Measurements from ENCODE around the gene TMED9.
"Not testable (repeated sequence)": the region's sequence is repeated elsewhere in the genome, so short reads cannot be mapped to it uniquely, and the experiment has no call there.

Gene TMED9

GRCh38 chr5:177592010-177592834, at the start of gene TMED9:
TMED9 (plus strand) TSS chr5:177592203; CDS start chr5:177592215, 12 bp downstream.
- peak; percentile 82 for DNase-seq (ENCODE audit: low spot score)

- no peak for DNase-seq (ENCODE audit: low spot score)
These were observed 49.1 kb upstream of the TMED9 start for GRCh38 chr5:177542816-177543465.

DNA sequence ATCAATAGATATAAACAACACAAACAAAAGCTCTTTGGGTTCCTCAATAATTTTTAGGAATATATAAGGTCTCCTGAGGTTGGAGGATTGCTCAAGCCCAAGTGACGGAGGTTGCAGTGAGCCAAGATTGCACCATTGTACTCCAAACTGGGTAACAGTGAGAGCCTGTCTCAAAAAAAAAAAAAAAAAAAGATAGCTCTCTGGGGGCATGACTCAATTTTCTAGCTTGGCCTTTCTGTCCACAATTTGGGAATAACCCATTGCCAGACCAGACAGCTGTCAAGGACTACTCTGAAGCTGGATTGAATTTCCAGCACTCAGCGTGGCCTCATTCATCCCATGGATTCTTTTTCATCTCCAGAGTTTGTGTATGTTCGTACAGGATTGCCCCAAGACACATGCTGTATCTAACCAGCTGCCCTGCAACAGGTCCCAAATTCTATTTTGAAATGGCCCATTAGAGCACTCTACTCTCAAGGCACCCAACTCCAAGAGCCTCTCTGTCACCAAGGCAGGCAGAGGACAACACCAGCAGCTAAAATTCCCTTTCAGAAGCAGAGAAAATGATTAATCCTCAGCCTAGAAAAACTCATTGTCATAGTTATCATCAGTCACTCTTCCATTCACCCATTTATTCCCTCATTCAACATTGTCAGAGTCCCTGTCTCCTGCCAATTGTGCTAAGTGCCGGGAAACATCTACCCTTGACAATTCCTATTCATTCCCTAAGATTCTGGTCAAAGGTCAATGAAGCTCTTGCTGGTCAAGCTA, 46.3 kb upstream of the TMED9 start:
- DNase-seq (ENCODE audit: low spot score), result no peak

- DNase-seq (ENCODE audit: low spot score), result peak; percentile 90
These were observed 45.7 kb upstream of the TMED9 start for GRCh38 chr5:177546258-177546741.

GRCh38 chr5:177547736-177548135, 44.3 kb upstream of the TMED9 start:
- no peak for DNase-seq (ENCODE audit: low spot score)

DNA sequence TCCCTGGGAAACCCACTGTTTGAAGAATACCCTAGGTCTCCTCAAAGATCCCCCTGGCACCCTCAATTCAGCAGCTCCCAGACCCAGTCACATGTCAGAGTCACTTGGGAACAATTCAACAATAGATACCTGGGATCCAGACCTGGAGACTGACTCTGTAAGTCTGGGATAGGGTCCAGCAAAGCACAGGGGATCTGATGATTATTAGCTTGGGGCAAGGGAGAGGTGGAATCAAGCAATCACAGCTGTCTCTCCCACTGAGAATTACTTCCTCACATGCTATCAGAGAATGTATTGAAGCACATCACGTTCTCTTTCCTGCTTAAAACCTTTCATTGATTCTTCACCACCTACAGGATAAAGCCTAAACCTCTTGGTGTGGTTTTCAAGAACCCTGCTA, 43.5 kb upstream of the TMED9 start:
- DNase-seq (ENCODE audit: low spot score), result no peak

DNA sequence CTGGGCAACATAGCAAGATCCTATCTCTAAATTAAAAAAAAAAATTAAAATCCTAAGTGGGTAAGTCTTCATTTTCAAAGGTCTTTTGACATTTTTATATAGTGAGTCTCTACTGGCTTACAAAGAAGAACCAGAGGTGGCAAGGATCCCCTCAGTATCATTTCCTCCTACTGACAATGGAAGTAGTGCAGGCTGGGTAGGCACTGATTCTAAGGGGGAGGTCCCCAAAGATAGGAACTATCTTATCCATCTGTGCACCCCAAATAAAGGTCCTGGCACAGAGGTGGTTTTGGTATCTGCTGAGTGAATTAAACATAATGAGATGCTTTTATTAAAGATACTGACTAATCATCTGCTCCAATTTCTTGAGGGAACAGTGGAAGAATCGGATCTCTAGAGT, 41.9 kb upstream of the TMED9 start:
- no peak for DNase-seq (ENCODE audit: low spot score)

DNA sequence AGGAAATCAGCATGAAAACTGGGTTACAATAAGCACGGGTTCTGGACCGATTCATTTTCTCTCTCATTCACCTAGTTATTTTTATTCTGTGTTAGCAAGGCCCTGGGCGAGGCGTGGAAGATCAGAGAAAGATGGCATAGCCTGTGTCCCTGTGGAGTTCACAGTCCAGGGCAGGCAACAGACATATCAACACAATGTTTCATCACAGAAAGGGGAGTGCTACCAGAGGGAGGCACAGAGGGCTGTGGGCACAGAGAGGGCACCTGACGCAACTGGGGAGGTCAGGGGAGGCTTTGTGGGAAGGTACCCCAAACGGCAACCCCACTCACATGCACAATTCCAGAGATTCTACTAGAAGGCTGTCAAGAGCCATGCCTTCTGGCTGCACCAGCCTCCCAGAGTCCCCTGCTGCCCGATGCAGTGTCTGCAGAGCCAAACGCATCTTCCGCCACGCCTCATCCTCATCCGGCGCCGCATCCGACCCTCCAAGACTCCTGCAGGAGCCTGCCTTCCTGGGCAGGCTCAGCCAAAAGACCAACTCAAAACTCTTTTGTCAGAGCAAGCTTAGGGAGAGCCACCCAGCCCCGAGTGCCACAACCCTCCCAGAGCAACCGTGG, 39.1 kb upstream of the TMED9 start:
- no peak for DNase-seq (ENCODE audit: low spot score)

GRCh38 chr5:177553671-177554429, 38.2 kb upstream of the TMED9 start:
- DNase-seq (ENCODE audit: low spot score), result peak; percentile 16

DNA sequence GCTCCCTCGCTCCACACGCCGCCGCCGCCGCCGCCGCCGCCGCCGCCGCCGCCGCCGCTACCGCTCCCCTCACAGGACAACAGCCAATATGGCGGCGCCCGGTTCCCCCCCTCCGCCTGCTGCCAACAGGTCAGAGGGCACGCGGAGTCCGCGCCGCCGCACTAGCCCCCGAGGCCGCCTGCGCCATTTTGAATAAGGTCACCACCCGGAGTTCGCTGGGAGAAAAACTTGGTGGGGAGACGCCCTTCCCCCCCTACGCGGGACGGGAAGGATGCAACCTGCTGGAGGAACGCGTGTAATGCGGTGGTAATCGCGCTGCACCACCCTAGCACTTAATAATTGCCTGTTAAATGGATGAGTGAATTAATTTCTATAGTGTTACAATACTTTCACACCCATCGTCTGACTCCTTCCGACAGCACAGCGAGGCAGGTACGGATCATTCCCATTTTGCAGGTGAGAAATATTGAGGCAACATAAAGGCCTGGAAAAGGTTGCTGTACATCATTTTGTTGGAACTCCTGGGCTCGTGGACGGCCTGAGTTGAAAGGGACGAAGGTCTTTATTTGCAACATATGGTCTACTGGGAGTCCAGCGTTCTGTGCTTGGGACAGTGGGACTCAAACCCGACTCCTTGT, 37.4 kb upstream of the TMED9 start, which contains the start of gene FAM193B:
TSS of gene FAM193B (minus strand) at position 90 of the 638 bp plus-strand sequence. CDS start 105 bp downstream, outside the sequence.
- DNase-seq (ENCODE audit: low spot score), result peak; percentile 93

DNA sequence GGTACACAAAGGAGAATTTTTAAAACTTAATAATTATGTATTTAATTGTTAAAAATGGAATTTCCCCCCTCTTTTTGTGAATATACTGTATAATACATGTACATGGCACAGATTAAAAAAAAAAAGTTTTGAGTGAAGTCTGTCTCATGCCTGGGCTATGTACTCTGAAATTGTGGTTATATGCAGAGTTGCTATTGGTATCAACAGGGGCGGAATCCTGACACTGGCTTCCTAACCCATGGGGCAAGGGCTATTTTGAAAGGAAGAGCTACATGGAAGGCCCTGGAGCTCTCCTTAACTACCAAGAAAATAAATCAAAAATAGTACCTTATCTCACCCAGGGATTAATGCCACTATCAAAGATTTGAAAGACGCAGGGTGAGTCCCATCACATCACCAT, 36.8 kb upstream of the TMED9 start:
- DNase-seq (ENCODE audit: low spot score), result no peak

- DNase-seq (ENCODE audit: low spot score), result no peak
These were observed 36.3 kb upstream of the TMED9 start for GRCh38 chr5:177555665-177556064.

- peak; percentile 17 for DNase-seq (ENCODE audit: low spot score)
These were observed 34.9 kb upstream of the TMED9 start for GRCh38 chr5:177557041-177557647.

DNA sequence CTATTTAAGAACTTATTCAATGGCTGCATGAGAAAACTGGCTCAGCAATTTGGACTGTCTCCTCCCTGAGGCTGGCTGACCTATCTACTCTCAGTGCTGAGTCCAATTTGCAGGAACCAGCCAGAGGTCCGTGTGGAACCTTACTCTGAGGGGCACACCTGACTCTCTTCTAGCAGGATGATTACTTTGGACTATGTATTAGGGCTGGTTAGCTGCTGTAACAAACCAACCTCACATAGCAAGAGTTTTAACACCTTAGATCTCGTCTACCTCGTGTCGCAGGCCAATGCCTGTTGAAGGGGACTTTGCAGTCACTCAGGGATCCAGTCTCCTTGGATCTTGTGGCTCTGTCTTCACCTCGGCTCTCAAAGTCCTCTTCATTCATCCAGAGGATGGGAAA, 34.2 kb upstream of the TMED9 start:
- DNase-seq (ENCODE audit: low spot score), result no peak

- DNase-seq (ENCODE audit: low spot score), result not testable (repeated sequence)
These were observed 32.5 kb upstream of the TMED9 start for GRCh38 chr5:177559446-177559941.

DNA sequence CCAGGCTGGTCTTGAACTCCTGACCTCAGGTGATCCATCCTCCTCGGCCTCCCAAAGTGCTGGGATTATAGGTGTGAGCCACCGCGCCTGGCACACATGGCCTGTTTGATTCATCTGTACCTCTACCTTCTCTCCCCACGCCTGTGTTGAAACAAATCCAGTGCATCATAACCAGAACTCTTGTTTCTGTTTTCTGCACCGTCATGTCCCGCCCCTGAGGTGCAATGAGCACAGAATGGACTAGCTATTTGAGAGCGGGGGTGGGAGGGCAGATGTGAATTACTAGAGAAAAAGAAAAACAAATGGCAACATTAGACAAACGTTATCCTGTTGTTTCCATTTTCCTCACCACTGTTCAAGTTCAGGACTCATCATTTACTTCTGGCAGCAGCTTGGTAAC, 27.0 kb upstream of the TMED9 start:
- no peak for DNase-seq (ENCODE audit: low spot score)

- no peak for DNase-seq (ENCODE audit: low spot score)
These were observed 23.7 kb upstream of the TMED9 start for GRCh38 chr5:177568326-177568725.

GRCh38 chr5:177569894-177570293, 22.1 kb upstream of the TMED9 start:
- no peak for DNase-seq (ENCODE audit: low spot score)

- DNase-seq (ENCODE audit: low spot score), result no peak
These were observed 16.5 kb upstream of the TMED9 start for GRCh38 chr5:177575488-177575887.

DNA sequence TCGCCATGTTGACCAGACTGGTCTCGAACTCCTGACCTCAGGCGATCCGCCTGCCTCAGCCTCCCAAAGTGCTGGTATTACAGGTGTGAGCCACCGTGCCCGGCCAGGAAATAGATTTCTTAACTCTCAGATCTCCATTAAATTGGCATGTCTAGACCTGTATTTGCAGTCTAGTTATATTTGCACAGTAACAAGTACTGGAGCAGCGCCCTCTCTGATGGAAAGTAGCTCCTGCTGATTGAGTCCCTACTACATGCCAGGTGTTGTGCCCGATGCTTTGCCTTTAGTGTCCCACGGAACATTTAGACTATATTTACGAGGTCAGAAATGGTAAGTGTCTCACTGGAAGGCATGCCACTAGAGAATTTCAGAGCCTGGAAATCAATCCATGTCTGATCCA, 15.8 kb upstream of the TMED9 start:
- DNase-seq (ENCODE audit: low spot score), result no peak
